Fibroblast of skin of right biceps (primary cell): Measurements from ENCODE around the gene HOXC11.

ENCODE experiments used
- DNase-seq: peaks from one replicate; pipeline ENCODE4 v3.0.0-alpha.2; 2013

The HOXC11 gene

GRCh38 chr12:54012631-54013409, 39.9 kb downstream of the HOXC11 start:
- DNase-seq = no peak

DNA sequence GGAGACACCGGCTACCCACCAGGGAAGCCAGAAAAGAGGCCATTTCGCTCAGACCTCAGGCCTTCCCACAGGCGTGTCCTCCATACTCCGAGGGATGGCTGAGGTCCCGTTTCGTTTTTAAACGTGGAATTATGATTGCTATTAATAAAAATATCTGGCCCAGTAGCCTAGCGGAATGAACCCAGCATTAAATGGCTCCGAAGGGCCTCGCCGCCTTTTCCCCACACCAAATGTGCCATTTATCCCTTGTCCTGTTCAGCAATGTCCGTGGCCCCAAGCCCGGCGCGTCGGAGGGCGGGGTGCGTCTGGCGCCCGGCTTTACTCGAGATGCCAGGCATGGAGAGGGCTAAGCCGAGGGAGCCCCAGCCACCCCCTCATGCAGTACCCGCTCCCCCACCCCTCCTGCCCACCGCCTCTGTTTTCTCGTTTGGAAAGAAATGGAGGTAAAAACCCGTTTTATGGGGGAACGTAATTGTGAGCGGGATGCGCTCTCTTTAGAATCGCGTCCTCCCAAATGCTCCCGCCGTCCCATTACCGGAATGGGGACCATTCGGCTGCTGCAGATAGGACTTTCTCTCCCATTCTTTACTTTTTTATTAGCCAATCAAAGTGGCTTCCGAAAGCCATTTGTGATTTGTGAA, 41.6 kb downstream of the HOXC11 start:
- DNase-seq = no peak

DNA sequence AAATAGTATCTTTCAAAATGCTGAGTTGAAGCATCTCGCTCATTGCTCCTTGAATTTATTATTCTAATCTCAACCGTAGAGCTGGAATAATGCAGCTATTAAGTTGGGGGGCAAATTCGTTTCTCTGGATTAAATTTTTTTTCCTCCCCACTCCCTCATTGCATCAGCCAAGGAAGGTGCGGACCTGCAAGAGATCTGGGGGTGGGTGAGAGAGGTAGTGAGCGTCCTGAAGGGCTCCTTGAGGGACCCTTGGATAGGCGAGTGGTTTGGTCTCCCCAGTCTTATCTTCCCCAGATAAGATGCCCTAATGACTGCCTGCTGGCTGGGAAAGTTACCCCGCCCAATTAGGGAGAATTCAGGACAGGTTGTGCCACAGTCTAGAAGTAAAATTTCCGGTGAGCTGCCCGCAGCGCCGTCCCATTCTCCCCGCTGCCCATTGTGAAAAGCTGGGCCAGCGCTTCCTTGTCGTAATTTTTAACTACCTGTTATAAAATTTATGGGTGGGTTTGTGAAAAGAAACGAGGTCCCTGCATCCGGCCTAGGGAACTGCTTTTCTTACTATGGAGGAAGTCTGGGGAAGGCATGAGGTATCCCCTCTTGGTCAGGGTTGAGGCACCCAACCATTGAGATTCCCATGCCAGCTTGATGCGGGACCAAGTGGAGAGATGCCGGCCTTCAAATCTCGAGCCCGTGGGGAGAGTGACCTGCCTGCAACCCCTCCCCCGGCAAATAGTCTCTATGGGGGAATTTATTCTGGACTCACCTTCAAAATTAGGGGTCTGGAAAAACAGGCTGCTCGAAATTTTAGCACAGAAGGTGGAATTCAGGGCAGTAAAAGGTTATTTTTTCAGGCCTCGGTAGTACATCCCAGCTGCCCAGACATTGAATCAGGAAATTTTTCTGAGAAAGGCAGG, 42.3 kb downstream of the HOXC11 start:
- DNase-seq = no peak

GRCh38 chr12:54016051-54016450, 43.1 kb downstream of the HOXC11 start:
- no peak for DNase-seq

DNA sequence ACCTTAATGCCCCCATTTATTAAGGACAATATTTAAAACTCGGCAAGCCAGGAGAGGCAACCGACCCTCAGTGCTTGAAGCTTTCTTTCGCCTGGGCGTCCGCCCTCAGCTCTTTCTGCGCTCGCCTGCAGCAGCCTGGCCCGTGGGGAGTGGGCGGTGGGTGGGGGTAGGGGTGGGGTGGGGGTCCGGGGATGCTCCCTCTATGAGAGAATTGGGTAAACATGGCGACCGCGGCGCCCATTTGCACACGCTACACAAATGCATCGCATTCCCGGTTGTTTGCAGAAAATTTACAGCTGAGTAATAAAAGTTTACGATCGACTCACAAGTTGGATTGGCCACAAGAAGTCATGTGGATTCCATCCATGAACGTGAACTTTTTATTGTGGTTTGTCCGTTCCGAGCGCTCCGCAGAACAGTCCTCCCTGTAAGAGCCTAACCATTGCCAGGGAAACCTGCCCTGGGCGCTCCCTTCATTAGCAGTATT, 43.6 kb downstream of the HOXC11 start:
- DNase-seq = peak; percentile 96

DNA sequence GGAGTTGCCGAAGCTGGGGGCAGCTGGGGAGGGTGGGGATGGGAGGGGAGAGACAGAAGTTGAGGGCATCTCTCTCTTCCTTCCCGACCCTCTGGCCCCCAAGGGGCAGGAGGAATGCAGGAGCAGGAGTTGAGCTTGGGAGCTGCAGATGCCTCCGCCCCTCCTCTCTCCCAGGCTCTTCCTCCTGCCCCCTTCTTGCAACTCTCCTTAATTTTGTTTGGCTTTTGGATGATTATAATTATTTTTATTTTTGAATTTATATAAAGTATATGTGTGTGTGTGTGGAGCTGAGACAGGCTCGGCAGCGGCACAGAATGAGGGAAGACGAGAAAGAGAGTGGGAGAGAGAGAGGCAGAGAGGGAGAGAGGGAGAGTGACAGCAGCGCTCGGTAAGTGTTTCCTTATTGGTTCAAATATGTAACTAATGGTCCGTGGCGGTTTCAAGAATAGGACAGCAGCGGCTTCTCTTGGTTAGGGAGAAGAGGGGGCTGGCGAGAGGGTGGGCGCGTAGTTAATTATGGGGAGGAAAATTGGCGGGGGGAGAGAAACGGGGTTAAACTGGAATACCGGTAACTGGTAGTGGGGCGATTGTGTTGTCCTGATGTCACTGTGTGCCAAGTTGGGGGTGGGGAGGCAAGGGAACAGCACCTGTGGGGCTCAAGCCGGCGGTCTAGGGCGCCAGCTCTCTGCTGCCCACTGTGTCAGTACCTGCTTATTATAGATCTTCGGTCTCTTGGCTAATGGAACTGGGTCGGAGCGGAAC, 44.3 kb downstream of the HOXC11 start:
- DNase-seq = peak; percentile 72

DNA sequence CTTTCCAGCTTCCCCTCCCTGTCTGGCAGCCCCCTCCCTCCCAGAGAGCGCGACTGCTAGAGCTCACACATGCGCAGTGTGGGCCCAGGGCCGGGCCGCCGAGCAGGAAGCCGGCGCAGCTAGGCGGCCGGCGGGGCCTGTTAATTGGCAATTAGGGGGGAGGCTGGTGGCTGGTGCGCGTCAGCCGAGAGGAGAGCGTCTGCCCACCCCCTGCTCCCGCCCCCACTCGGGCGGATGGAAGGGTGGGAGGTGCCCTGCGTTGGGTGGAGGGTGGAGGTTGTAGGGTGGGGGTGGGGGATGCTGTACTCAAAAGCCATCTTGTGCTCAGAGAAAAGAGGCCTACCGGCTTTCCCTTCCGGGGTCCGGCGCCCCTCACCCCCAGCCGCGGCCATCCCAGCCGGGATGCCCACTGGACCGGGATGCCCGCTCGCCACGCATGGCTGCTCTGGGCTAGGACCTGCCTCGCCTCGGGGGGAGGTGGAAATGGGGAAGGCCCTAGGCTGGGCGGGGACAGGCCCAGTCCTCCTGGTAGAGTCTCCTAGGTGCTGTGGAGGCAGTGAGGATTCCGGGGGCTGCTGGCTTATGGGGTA, 45.0 kb downstream of the HOXC11 start:
- peak; percentile 99 for DNase-seq

GRCh38 chr12:54018468-54018984, 45.6 kb downstream of the HOXC11 start:
- DNase-seq = peak; percentile 91

GRCh38 chr12:54019091-54019811, 46.3 kb downstream of the HOXC11 start:
- DNase-seq = peak; percentile 88

- DNase-seq = peak; percentile 81
Observed at GRCh38 chr12:54019924-54020590, 47.1 kb downstream of the HOXC11 start.

GRCh38 chr12:54020591-54021405, 47.9 kb downstream of the HOXC11 start:
- no peak for DNase-seq

DNA sequence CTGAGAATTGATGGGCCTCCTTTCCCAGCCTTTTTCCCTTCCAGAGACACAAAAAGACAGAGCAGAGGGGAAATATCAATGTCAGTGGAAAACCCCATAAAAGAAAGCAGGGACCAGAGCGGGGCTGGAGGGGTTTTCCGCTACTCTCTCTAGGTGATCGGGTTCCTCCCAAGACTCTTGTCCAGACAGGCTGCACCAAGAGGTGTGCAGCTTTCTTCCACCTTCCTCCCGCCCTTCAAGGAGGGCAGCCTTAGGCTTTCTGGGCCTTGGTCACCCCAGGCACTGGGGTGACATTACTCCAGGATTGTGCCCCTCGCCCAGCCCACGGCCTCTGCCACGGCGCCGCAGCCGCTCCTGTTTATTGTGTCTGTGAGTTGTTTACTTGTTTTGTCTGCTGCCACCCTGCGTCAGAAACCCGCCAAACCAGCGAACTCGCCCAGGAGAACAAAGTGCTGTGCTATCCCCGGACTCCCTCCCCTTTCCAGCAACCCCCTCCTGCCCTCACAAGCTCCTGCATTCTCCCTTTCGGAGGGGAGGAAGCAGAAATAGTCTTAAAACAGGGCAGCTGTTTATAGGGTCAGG, 48.6 kb downstream of the HOXC11 start:
- DNase-seq = peak; percentile 61

- DNase-seq = no peak
Observed at GRCh38 chr12:54022960-54023884, 50.3 kb downstream of the HOXC11 start.

GRCh38 chr12:54024127-54024526, 51.2 kb downstream of the HOXC11 start:
- DNase-seq = peak; percentile 60

- DNase-seq = no peak
Observed at GRCh38 chr12:54024581-54025305, 51.8 kb downstream of the HOXC11 start.

DNA sequence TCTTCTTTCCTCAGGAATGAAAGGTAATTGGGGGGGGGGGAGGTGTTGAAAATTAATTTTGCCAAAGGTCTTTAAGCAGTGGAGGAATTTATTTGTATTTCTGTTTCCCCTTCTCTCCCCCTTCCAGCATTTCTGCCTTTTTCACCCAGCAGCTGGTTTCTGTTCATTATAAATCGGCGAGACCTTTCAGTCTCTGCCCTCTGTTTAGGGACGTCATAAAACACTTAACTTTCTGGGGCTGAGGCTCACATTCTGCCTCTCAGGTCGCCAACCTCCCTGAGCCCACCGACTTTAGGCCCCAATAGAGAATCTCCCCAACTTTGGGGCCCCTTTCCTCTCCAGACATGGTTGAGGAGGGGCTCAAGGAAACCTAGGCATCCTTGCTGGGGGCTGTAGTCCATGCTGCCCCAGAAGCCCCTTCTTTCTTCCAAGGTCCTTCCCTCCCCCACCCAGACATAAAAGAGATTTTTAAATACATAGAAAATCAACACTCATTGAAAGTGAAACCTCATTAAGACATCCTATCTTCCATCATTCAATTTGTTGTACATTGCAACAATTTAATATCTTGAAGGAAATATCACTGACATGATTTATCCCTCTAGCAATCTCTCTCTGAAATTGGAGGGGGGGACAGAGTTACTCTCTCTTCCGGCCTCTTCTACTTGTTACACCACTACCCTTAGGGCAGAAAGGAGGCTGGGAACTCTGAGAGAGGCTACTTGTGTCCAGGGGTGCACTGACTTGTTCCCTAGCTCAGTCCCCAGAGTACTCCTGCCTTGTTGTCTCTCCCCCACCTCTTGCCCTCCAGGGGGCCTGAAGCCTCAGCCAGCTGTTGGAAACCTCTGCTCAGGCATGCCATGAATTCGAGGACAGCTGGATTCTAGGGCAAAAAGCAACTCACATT, 52.8 kb downstream of the HOXC11 start:
- no peak for DNase-seq
